WI38 (cell line): ENCODE data around the gene TCFL5.
"Not testable (repeated sequence)": the region's sequence is repeated elsewhere in the genome, so short reads cannot be mapped to it uniquely, and the experiment has no call there.

Source experiments
- H3K4me3 ChIP-seq: 2 replicates; pipeline ENCODE4 v1.5.1; 2011; ENCODE audit warnings: low read depth, mild to moderate bottlenecking, control low read depth, low read length
- TF ChIP-seq, protein P1 (sequence below): IDR thresholded peaks from 2 replicates; pipeline ENCODE4 v1.5.1; 2012; ENCODE audit warnings: low read depth, mild to moderate bottlenecking, control low read depth, low read length

TCFL5 gene

GRCh38 chr20:62878244-62879038, 16.8 kb upstream of the TCFL5 start:
- TF ChIP-seq, protein P1, sequence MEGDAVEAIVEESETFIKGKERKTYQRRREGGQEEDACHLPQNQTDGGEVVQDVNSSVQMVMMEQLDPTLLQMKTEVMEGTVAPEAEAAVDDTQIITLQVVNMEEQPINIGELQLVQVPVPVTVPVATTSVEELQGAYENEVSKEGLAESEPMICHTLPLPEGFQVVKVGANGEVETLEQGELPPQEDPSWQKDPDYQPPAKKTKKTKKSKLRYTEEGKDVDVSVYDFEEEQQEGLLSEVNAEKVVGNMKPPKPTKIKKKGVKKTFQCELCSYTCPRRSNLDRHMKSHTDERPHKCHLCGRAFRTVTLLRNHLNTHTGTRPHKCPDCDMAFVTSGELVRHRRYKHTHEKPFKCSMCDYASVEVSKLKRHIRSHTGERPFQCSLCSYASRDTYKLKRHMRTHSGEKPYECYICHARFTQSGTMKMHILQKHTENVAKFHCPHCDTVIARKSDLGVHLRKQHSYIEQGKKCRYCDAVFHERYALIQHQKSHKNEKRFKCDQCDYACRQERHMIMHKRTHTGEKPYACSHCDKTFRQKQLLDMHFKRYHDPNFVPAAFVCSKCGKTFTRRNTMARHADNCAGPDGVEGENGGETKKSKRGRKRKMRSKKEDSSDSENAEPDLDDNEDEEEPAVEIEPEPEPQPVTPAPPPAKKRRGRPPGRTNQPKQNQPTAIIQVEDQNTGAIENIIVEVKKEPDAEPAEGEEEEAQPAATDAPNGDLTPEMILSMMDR, result no peak
- no peak overlapping the region for H3K4me3 ChIP-seq

- no peak overlapping the region for H3K4me3 ChIP-seq
- TF ChIP-seq, protein P1, result no peak
Measured at GRCh38 chr20:62876902-62877816, 15.5 kb upstream of the TCFL5 start.

DNA sequence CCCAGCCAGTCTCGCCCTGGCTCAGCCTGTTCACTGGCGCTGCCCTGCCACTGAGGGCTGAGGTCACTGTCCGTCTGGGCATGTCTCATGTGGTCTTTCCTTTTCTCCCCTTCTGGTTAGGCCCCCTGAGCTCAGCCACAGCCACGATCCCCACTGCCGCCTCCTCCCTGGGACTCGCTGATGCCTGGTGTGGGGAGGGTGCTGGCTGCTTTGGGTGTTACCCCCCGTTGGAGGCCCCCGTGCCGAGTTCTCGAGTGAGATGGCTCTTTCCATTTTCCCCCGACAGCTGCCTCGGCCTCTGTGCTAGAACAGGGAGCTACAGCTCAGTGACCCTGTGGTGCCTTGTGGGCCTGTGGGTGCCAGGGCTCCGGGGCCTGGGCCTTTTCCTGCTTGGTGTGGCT, 14.9 kb upstream of the TCFL5 start:
- TF ChIP-seq, protein P1, result no peak
- no peak overlapping the region for H3K4me3 ChIP-seq

GRCh38 chr20:62875419-62876361, 14.1 kb upstream of the TCFL5 start:
- H3K4me3 ChIP-seq, result no peak overlapping the region
- TF ChIP-seq, protein P1, result peak; percentile 12; the same call in 1 of the 2 replicates

GRCh38 chr20:62874964-62875344, 13.3 kb upstream of the TCFL5 start:
- no peak overlapping the region for H3K4me3 ChIP-seq
- TF ChIP-seq, protein P1, result no peak

- H3K4me3 ChIP-seq, result not testable (repeated sequence)
- TF ChIP-seq, protein P1, result peak; percentile 39
Measured at GRCh38 chr20:62873681-62874031, 12.0 kb upstream of the TCFL5 start.
